Hepatocyte (in vitro differentiated cells): ENCODE measurements around the gene KCNMA1. TPM values are rescaled to one million over a fixed set of nuclear protein-coding genes. Genes with fewer than 3 reads are reported as not detected.

ENCODE experiments used
- DNase-seq: peaks from one replicate; pipeline ENCODE4 v3.0.0-alpha.2; 2016; ENCODE audit warnings: low spot score
- H2AFZ ChIP-seq: fragments of 200-600 bp; sonication (generic); 2 replicates; pipeline ENCODE4 v1.6.0; 2016; ENCODE audit warnings: antibody characterized with exemption, mild to moderate bottlenecking
- H3K27ac ChIP-seq: fragments of 200-600 bp; sonication (generic); 2 replicates; pipeline ENCODE4 v1.5.1; 2016; ENCODE audit warnings: mild to moderate bottlenecking
- H3K27me3 ChIP-seq: fragments of 200-600 bp; sonication (generic); 2 replicates; pipeline ENCODE4 v1.6.1; 2016
- H3K36me3 ChIP-seq: fragments of 200-600 bp; sonication (generic); replicated peaks from 2 replicates; pipeline ENCODE4 v1.5.1; 2016; ENCODE audit warnings: low read depth; ENCODE audit not compliant: insufficient read depth
- H3K4me1 ChIP-seq: fragments of 200-600 bp; sonication (generic); 2 replicates; pipeline ENCODE4 v1.5.1; 2016; ENCODE audit warnings: mild to moderate bottlenecking, moderate library complexity; ENCODE audit not compliant: insufficient read depth
- H3K4me2 ChIP-seq: fragments of 200-600 bp; sonication (generic); 2 replicates; pipeline ENCODE4 v1.6.0; 2016
- H3K4me3 ChIP-seq: fragments of 200-600 bp; sonication (generic); 2 replicates; pipeline ENCODE4 v1.5.1; 2016; ENCODE audit warnings: mild to moderate bottlenecking
- H3K79me2 ChIP-seq: fragments of 200-600 bp; sonication (generic); 2 replicates; pipeline ENCODE4 v1.6.0; 2017; ENCODE audit warnings: mild to moderate bottlenecking
- H3K9me2 ChIP-seq: fragments of 200-600 bp; sonication (generic); replicated peaks from 2 replicates; pipeline ENCODE4 v1.6.0; 2017; ENCODE audit warnings: mild to moderate bottlenecking; ENCODE audit not compliant: insufficient read depth
- H3K9me3 ChIP-seq: fragments of 200-600 bp; sonication (generic); 2 replicates; pipeline ENCODE4 v1.5.1; 2016; ENCODE audit warnings: low read depth, mild to moderate bottlenecking
- H4K20me1 ChIP-seq: fragments of 200-600 bp; sonication (generic); 2 replicates; pipeline ENCODE4 v1.6.0; 2016; ENCODE audit warnings: mild to moderate bottlenecking; ENCODE audit not compliant: insufficient read depth, poor library complexity, severe bottlenecking
- EZH2 ChIP-seq: fragments of 200-600 bp; sonication (generic); IDR thresholded peaks from 2 replicates; pipeline ENCODE4 v1.6.1; 2016; ENCODE audit warnings: antibody characterized with exemption, mild to moderate bottlenecking, borderline replicate concordance
- EZH2phosphoT487 ChIP-seq: fragments of 200-600 bp; sonication (generic); IDR thresholded peaks from one replicate; pipeline ENCODE4 v1.6.1; 2018; ENCODE audit warnings: antibody characterized with exemption, mild to moderate bottlenecking, low read depth, moderate library complexity; ENCODE audit not compliant: unreplicated experiment, severe bottlenecking
- WGBS: methylation state at CpG from one replicate; pipeline ENCODE4 v1.1.6; 2016; ENCODE audit warnings: low lambda C conversion rate; ENCODE audit errors: missing lambda C conversion rate; 5-methylcytosine and 5-hydroxymethylcytosine counted together
- polyA plus RNA-seq: library from polyadenylated mRNA; unstranded; fragments of >200 nt; fragmentation: Nextera tagmentation; extraction: Ambion mirVana; gene quantifications from 2 replicates; pipeline ENCODE4 v1.2.1, GENCODE V29; 2016
- total RNA-seq: library from RNA; depleted of rRNA; stranded (reverse); fragments of >200 nt; gene quantifications from 2 replicates; pipeline ENCODE4 v1.2.3, GENCODE V29; 2014
- TF ChIP-seq, protein P1 (sequence below): fragments of 200-600 bp; sonication (generic); IDR thresholded peaks from 2 replicates; pipeline ENCODE4 v1.5.1; 2016; ENCODE audit warnings: antibody characterized with exemption, mild to moderate bottlenecking; ENCODE audit not compliant: poor library complexity

KCNMA1 gene
- total and polyA plus RNA-seq, 2 experiments from 2014 or later: 42.6 to 73.3 TPM

DNA sequence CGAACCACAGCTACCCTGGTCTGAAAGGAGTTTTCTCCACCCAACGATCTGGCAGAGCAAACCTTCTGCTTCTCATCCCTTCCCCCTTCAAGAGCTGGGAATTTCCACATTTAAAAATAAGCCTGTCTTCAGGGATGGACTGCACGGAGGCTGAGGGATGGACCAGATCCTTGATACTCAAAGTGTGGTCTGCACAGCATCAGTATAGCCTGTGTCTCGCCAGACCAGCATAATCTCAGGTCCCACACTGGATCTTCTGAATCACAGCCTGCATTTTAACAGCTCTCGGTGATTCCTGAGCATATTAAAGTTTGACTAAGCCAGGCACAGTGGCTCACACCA lies 7.1 kb downstream of the KCNMA1 start:
- Histone ChIP-seq H3K4me3 (no peak overlapping the region), H3K9me2 (no peaks in the 10 kb centered on the region), H3K27ac (no peak overlapping the region), H3K4me1 (no peaks in the 10 kb centered on the region), H3K79me2 (peaks cover 23% of the 10 kb centered on the region), H2AFZ (no peak overlapping the region), H3K4me2 (no peak overlapping the region), H3K9me3 (no peaks in the 10 kb centered on the region), H4K20me1 (no peaks in the 10 kb centered on the region), H3K36me3 (no peaks in the 10 kb centered on the region), H3K27me3 (peaks cover 16% of the 10 kb centered on the region)
- TF ChIP-seq EZH2 (no peak), EZH2phosphoT487 (no peak)
- TF ChIP-seq, protein P1, sequence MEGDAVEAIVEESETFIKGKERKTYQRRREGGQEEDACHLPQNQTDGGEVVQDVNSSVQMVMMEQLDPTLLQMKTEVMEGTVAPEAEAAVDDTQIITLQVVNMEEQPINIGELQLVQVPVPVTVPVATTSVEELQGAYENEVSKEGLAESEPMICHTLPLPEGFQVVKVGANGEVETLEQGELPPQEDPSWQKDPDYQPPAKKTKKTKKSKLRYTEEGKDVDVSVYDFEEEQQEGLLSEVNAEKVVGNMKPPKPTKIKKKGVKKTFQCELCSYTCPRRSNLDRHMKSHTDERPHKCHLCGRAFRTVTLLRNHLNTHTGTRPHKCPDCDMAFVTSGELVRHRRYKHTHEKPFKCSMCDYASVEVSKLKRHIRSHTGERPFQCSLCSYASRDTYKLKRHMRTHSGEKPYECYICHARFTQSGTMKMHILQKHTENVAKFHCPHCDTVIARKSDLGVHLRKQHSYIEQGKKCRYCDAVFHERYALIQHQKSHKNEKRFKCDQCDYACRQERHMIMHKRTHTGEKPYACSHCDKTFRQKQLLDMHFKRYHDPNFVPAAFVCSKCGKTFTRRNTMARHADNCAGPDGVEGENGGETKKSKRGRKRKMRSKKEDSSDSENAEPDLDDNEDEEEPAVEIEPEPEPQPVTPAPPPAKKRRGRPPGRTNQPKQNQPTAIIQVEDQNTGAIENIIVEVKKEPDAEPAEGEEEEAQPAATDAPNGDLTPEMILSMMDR: no peak
- WGBS: 71% methylated on average over 5 of the region's 5 CpGs
- DNase-seq: no peak

DNA sequence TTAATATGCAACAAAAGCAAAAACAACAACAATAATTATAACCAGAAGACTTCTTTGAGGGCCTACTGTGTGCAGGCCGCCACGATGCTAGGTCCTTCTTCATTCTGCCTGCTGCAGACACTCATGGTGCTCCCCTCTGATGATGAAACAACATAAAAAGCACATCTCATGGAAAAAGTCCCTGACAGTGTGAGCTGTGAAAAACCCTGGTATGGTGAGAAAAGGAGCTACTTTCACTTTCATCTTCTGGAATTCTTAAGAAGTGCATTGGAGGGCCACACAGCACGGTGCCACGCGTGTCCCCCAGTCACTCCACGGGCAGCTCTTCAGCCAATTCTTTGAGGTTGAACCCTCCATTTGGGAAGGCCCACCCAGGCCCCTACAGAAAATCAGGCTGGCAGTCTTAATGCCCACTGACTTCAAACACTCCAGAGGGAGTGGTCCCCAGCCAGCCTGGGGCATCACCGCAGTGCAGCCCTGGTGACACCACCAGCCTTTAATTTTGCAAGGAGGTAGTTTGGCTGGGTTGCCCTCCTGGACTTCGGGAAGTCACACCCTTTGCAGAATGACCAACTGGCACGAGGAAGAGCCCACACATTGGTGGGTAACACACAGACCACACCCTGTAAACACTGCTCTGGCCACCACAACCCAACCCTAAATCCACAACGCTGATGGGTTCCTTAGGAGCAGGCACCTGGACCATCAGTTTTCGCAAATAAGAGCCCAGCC lies 7.7 kb downstream of the KCNMA1 start:
- peaks cover 23% of the 10 kb centered on the region for H3K79me2 ChIP-seq
- WGBS: 89% methylated on average over 11 of the region's 11 CpGs

DNA sequence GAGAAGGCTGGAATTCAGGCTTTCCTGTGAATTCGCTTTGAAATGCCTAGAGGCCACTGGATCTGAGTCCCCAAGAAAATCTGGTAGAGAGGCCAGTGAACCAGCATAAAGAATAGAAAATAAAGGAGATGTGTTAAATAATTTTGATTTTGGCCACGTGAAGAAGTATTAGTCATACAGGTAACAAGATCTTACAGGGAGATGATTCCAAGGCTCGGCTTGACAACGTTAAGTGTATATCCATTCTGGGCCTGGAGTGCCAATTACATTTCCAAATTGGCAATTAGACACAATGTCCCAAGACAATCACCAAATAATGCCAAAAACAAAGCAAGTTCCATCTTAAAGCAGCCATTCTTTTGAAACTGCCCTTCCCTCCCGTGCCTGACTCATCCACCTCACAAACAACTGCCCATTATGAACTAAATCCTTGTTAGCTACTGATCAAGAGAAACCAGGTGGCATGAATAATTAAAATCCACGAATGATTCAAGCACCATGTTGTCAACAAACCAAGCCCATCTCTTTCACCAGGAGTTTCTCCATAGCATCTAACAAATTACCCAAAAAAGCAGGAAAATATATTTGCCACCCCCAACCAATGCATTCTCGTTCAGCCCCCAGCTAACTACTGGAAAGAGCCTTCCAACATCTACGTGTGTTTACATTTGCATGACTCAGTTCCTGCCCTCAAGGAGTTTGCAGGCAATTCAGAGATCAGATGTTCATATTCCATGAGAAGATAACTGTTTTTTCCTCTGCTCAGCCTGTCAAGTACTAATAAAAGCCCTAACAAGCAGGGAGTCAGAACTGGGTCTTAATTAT lies 8.5 kb downstream of the KCNMA1 start:
- Histone ChIP-seq H2AFZ (no peak overlapping the region), H3K4me2 (no peak overlapping the region), H3K4me1 (no peaks in the 10 kb centered on the region)

More for the DNA sequence above, 7.7 kb downstream of the KCNMA1 start:
- Histone ChIP-seq H3K9me2 (no peaks in the 10 kb centered on the region), H2AFZ (no peak overlapping the region), H3K27ac (no peak overlapping the region), H3K4me3 (no peak overlapping the region), H3K36me3 (no peaks in the 10 kb centered on the region), H3K4me2 (no peak overlapping the region), H3K27me3 (peaks cover 11% of the 10 kb centered on the region), H4K20me1 (no peaks in the 10 kb centered on the region), H3K4me1 (no peaks in the 10 kb centered on the region), H3K9me3 (no peaks in the 10 kb centered on the region)
- TF ChIP-seq, protein P1: no peak
- TF ChIP-seq EZH2: no peak
- no peak for TF ChIP-seq EZH2phosphoT487
- DNase-seq: no peak

More for the DNA sequence above, 8.5 kb downstream of the KCNMA1 start:
- H3K79me2 ChIP-seq: peaks cover 23% of the 10 kb centered on the region
- no peak overlapping the region for H3K4me3 ChIP-seq
- no peak overlapping the region for H3K27ac ChIP-seq
- DNase-seq: no peak
- 75% methylated on average over 8 of the region's 8 CpGs for WGBS
- H4K20me1 ChIP-seq: no peaks in the 10 kb centered on the region
- no peaks in the 10 kb centered on the region for H3K9me2 ChIP-seq
- H3K27me3 ChIP-seq: peaks cover 8% of the 10 kb centered on the region
- H3K9me3 ChIP-seq: no peaks in the 10 kb centered on the region
- no peaks in the 10 kb centered on the region for H3K36me3 ChIP-seq
- TF ChIP-seq EZH2phosphoT487 (no peak), EZH2 (no peak)
- TF ChIP-seq, protein P1: no peak
